Measurements from ENCODE around the gene AGMAT. TPM values are rescaled to one million over a fixed set of nuclear protein-coding genes. Genes with fewer than 3 reads are reported as not detected.

Gene AGMAT
- total and polyA plus RNA-seq, 3 donors from 2014 or later, result 0.99 to 1.8 (median 1.5) TPM

- no peak overlapping the region for H3K27ac ChIP-seq
- H3K4me3 ChIP-seq, result no peak overlapping the region
- WGBS, 2 donors, result 69 to 83% methylated on average over 5 to 7 of the region's 7 CpGs
- no peak for TF ChIP-seq CTCF (IDR thresholded peaks at IDR 0.05)
- TF ChIP-seq POLR2A (IDR thresholded peaks at IDR 0.05), result no peak
- intact Hi-C loops (cut with DNase I; ENCODE audit: low total_unique reads), result no loop called here
- no peaks in the 10 kb centered on the region for H3K36me3 ChIP-seq (ENCODE audit: low read depth, missing control alignments)
- no peaks in the 10 kb centered on the region for H3K27me3 ChIP-seq
- no peak for DNase-seq
- H3K9me3 ChIP-seq, result no peaks in the 10 kb centered on the region
- no peaks in the 10 kb centered on the region for H3K4me1 ChIP-seq
Observed at GRCh38 chr1:15542388-15543250, 42.2 kb downstream of the AGMAT start.

- H3K27ac ChIP-seq, result no peak overlapping the region
- no peak overlapping the region for H3K4me3 ChIP-seq
- 93 to 99% methylated on average over 4 of the region's 4 CpGs for WGBS, 2 donors
- TF ChIP-seq POLR2A (IDR thresholded peaks at IDR 0.05) (no peak), CTCF (IDR thresholded peaks at IDR 0.05) (no peak)
- no peaks in the 10 kb centered on the region for H3K36me3 ChIP-seq (ENCODE audit: low read depth, missing control alignments)
- no peaks in the 10 kb centered on the region for H3K4me1 ChIP-seq
- no peaks in the 10 kb centered on the region for H3K27me3 ChIP-seq
- no peak for DNase-seq
- H3K9me3 ChIP-seq, result no peaks in the 10 kb centered on the region
- intact Hi-C loops (cut with DNase I; ENCODE audit: low total_unique reads), result no loop called here
Observed at GRCh38 chr1:15541231-15541792, 43.5 kb downstream of the AGMAT start.

GRCh38 chr1:15540186-15540585 is 44.7 kb downstream of the AGMAT start:
- H3K4me1 ChIP-seq, result no peaks in the 10 kb centered on the region
- 91 to 93% methylated on average over 8 of the region's 8 CpGs for WGBS, 2 donors
- H3K4me3 ChIP-seq, result no peak overlapping the region
- TF ChIP-seq POLR2A (IDR thresholded peaks at IDR 0.05) (no peak), CTCF (IDR thresholded peaks at IDR 0.05) (no peak)
- H3K9me3 ChIP-seq, result no peaks in the 10 kb centered on the region
- H3K27ac ChIP-seq, result no peak overlapping the region
- DNase-seq, result no peak
- no peaks in the 10 kb centered on the region for H3K36me3 ChIP-seq (ENCODE audit: low read depth, missing control alignments)
- H3K27me3 ChIP-seq, result no peaks in the 10 kb centered on the region
- intact Hi-C loops (cut with DNase I; ENCODE audit: low total_unique reads), result no loop called here

GRCh38 chr1:15538771-15539170 is 46.1 kb downstream of the AGMAT start:
- Histone ChIP-seq H3K27me3 (no peaks in the 10 kb centered on the region), H3K36me3 (ENCODE audit: low read depth, missing control alignments) (no peaks in the 10 kb centered on the region), H3K4me3 (no peak overlapping the region), H3K27ac (no peak overlapping the region), H3K9me3 (no peaks in the 10 kb centered on the region), H3K4me1 (no peaks in the 10 kb centered on the region)
- intact Hi-C loops (cut with DNase I; ENCODE audit: low total_unique reads), result no loop called here
- no peak for DNase-seq
- WGBS, 2 donors, result 65 to 74% methylated on average over 6 of the region's 6 CpGs
- TF ChIP-seq POLR2A (IDR thresholded peaks at IDR 0.05) (no peak), CTCF (IDR thresholded peaks at IDR 0.05) (no peak)

All from testis (tissue), 3 donors.